ENCODE results near the gene ADAM19. TPM values are rescaled to one million over a fixed set of nuclear protein-coding genes. Genes with fewer than 3 reads are reported as not detected.

ADAM19 gene
- total and polyA plus RNA-seq, 2 experiments from 2014 or later, result 9.1 to 13.2 TPM

GRCh38 chr5:157504053-157504452 is 71.5 kb downstream of the ADAM19 start:
- no peaks in the 10 kb centered on the region for H3K9me2 ChIP-seq (ENCODE audit: insufficient read depth)
- Mint-ChIP-seq H3K4me1 (no peaks in the 10 kb centered on the region), H3K27ac (no peak overlapping the region), H3K4me3 (no peak overlapping the region), H3K36me3 (ENCODE audit: low read depth) (no peaks in the 10 kb centered on the region), H3K27me3 (ENCODE audit: insufficient read depth, low read depth, poor library complexity) (peaks cover 2% of the 10 kb centered on the region), H3K9me3 (no peaks in the 10 kb centered on the region)
- no peaks in the 10 kb centered on the region for H4K20me1 ChIP-seq (replicated peaks; ENCODE audit: insufficient read depth)
- H3K4me3 ChIP-seq, result no peak overlapping the region
- no peaks in the 10 kb centered on the region; the same call in 1 of the 2 replicates for H3K36me3 ChIP-seq (ENCODE audit: insufficient read depth)
- H3K27ac ChIP-seq (ENCODE audit: low read depth), result no peak overlapping the region
- ATAC-seq (no peak), DNase-seq (ENCODE audit: low spot score) (no peak)
- H3K79me2 ChIP-seq (replicated peaks; ENCODE audit: insufficient read depth), result no peaks in the 10 kb centered on the region
- H3K27me3 ChIP-seq (ENCODE audit: insufficient read depth), result no peaks in the 10 kb centered on the region
- no peaks in the 10 kb centered on the region for H3F3A ChIP-seq (replicated peaks; ENCODE audit: low read depth)
- H3K4me1 ChIP-seq (ENCODE audit: insufficient read depth), result no peaks in the 10 kb centered on the region
- TF ChIP-seq EZH2 (IDR thresholded peaks at IDR 0.05; ENCODE audit: low read depth, unreplicated experiment), result no peak
- TF ChIP-seq NANOG (IDR thresholded peaks at IDR 0.05; ENCODE audit: borderline replicate concordance), result no peak
- TF ChIP-seq ZNF114 (CRISPR knock-in tag; IDR thresholded peaks at IDR 0.05), result no peak
- no peak for TF ChIP-seq ZNF462 (CRISPR knock-in tag; IDR thresholded peaks at IDR 0.05)
- no peak for TF ChIP-seq ZNF331 (CRISPR knock-in tag; IDR thresholded peaks at IDR 0.05; ENCODE audit: low read depth)
- H3K4me2 ChIP-seq, result no peak overlapping the region
- H2AFZ ChIP-seq, result no peak overlapping the region

- Histone ChIP-seq H4K20me1 (replicated peaks; ENCODE audit: insufficient read depth) (no peaks in the 10 kb centered on the region), H3K4me2 (no peak overlapping the region), H3K27ac (ENCODE audit: low read depth) (no peak overlapping the region), H3K36me3 (ENCODE audit: insufficient read depth) (no peaks in the 10 kb centered on the region; the same call in 1 of the 2 replicates), H3K4me1 (ENCODE audit: insufficient read depth) (no peaks in the 10 kb centered on the region), H3K4me3 (no peak overlapping the region), H3K79me2 (replicated peaks; ENCODE audit: insufficient read depth) (no peaks in the 10 kb centered on the region), H3K9me2 (ENCODE audit: insufficient read depth) (no peaks in the 10 kb centered on the region), H3F3A (replicated peaks; ENCODE audit: low read depth) (no peaks in the 10 kb centered on the region), H2AFZ (no peak overlapping the region), H3K27me3 (ENCODE audit: insufficient read depth) (no peaks in the 10 kb centered on the region)
- H3K27ac Mint-ChIP-seq, result no peak overlapping the region
- H3K36me3 Mint-ChIP-seq (ENCODE audit: low read depth), result no peaks in the 10 kb centered on the region
- no peaks in the 10 kb centered on the region for H3K9me3 Mint-ChIP-seq
- ATAC-seq, result no peak
- H3K27me3 Mint-ChIP-seq (ENCODE audit: insufficient read depth, low read depth, poor library complexity), result peaks cover 2% of the 10 kb centered on the region
- DNase-seq (ENCODE audit: low spot score), result no peak
- no peak overlapping the region for H3K4me3 Mint-ChIP-seq
- H3K4me1 Mint-ChIP-seq, result no peaks in the 10 kb centered on the region
- no peak for TF ChIP-seq CTCF (conservative IDR thresholded peaks at IDR 0.05; ENCODE audit: low read depth in 2 of 2)
- TF ChIP-seq REST (IDR thresholded peaks at IDR 0.05; ENCODE audit: unreplicated experiment), result no peak
- TF ChIP-seq POLR2AphosphoS5 (IDR thresholded peaks at IDR 0.05; ENCODE audit: low read depth), result no peak
- no peak for TF ChIP-seq JUNB (IDR thresholded peaks at IDR 0.05; ENCODE audit: unreplicated experiment)
- TF ChIP-seq CREB1 (CRISPR knock-in tag; IDR thresholded peaks at IDR 0.05; ENCODE audit: low read depth), result no peak
- no peak for TF ChIP-seq ZNF331 (CRISPR knock-in tag; IDR thresholded peaks at IDR 0.05; ENCODE audit: low read depth)
- no peak for TF ChIP-seq EZH2 (IDR thresholded peaks at IDR 0.05; ENCODE audit: low read depth, unreplicated experiment)
These were observed 73.4 kb downstream of the ADAM19 start for GRCh38 chr5:157502143-157502647.

All from GM23338 (cell line).